Large intestine (tissue), 3 donors: ENCODE measurements around the gene ASPHD2. TPM values are rescaled to one million over a fixed set of nuclear protein-coding genes. Genes with fewer than 3 reads are reported as not detected.
A peak's percentile ranks its signal among the peaks of the same experiment; 100 is the strongest.

Source experiments
- DNase-seq, 2 donors: peaks; one replicate each; pipeline versions ENCODE4 v3.0.0 to v3.0.0-alpha.2; 2013
- H3K27ac ChIP-seq: one replicate; pipeline ENCODE4 v1.5.1; 2013; ENCODE audit warnings: low read length
- H3K27me3 ChIP-seq: 2 replicates; pipeline ENCODE4 v1.6.1; 2013; ENCODE audit warnings: low read length; ENCODE audit not compliant: control insufficient read depth, insufficient read depth
- H3K36me3 ChIP-seq: 2 replicates; pipeline ENCODE4 v1.6.1; 2013; ENCODE audit warnings: low read length; ENCODE audit not compliant: control insufficient read depth, insufficient read depth
- H3K4me1 ChIP-seq: one replicate; pipeline ENCODE4 v1.6.1; 2013; ENCODE audit warnings: low read length; ENCODE audit not compliant: control insufficient read depth, insufficient read depth
- H3K4me3 ChIP-seq: one replicate; pipeline ENCODE4 v1.5.1; 2013; ENCODE audit warnings: low read length
- H3K9me3 ChIP-seq: one replicate; pipeline ENCODE4 v1.6.1; 2013; ENCODE audit warnings: mild to moderate bottlenecking, low read depth, low read length, moderate library complexity; ENCODE audit not compliant: control insufficient read depth
- WGBS: methylation state at CpG from one replicate; pipeline ENCODE4 v1.1.5; 2013; ENCODE audit warnings: low lambda C conversion rate; ENCODE audit not compliant: insufficient coverage; 5-methylcytosine and 5-hydroxymethylcytosine counted together
- polyA plus RNA-seq: library from polyadenylated mRNA; unstranded; fragments of 120-200 nt; gene quantifications from one replicate; pipeline ENCODE4 v1.2.1, GENCODE V29; 2013

The ASPHD2 gene
- polyA plus RNA-seq, 1 donor: 0.88 TPM

- H3K36me3 ChIP-seq: no peaks in the 10 kb centered on the region
- peaks cover 40% of the 10 kb centered on the region for H3K27me3 ChIP-seq
- DNase-seq: no peak
- H3K4me1 ChIP-seq: no peaks in the 10 kb centered on the region
- WGBS: 83% methylated on average over 1 of the region's 4 CpGs
- H3K9me3 ChIP-seq: no peaks in the 10 kb centered on the region
- no peak overlapping the region for H3K4me3 ChIP-seq
- H3K27ac ChIP-seq: no peak overlapping the region
Observed at GRCh38 chr22:26416256-26416655, 12.8 kb upstream of the ASPHD2 start.

DNA sequence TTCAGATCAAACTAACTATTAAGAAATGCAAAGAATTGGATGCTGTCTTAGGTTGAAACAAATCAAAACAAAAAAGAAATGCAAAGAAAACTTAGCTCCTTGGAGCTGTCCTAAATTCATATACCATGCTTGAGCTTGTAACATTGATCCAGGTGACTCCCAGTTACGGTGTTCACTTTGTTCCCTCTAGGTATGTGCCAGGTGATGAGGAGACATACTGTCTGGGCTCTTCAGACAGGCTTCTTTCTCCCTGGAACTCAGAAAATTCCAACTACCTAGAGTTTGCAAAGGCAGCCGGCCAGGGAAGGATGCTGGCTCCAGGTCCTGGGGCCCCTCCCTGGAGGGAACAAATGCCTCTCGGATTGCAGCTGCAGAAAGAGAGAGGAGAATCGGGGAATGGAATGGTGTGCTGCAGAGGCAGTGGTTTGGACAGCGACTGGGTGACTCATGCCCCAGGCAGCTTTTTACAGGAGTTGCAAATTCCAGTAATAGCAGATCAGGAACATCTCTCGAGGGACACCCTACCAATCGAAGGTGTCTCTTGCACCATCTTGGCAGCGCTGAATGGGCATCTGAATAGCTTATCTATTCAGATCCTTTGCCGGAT is 12.3 kb upstream of the ASPHD2 start:
- no peak overlapping the region for H3K27ac ChIP-seq
- no peak overlapping the region for H3K4me3 ChIP-seq
- no peaks in the 10 kb centered on the region for H3K4me1 ChIP-seq
- H3K9me3 ChIP-seq: no peaks in the 10 kb centered on the region
- no peaks in the 10 kb centered on the region for H3K36me3 ChIP-seq
- WGBS: no CpG with 5 or more reads among the region's 9 CpGs
- DNase-seq: no peak
- H3K27me3 ChIP-seq: peaks cover 36% of the 10 kb centered on the region

GRCh38 chr22:26417406-26417805 is 11.7 kb upstream of the ASPHD2 start:
- H3K4me3 ChIP-seq: no peak overlapping the region
- WGBS: no CpG with 5 or more reads among the region's 3 CpGs
- H3K9me3 ChIP-seq: no peaks in the 10 kb centered on the region
- H3K27me3 ChIP-seq: peaks cover 31% of the 10 kb centered on the region
- H3K4me1 ChIP-seq: no peaks in the 10 kb centered on the region
- no peaks in the 10 kb centered on the region for H3K36me3 ChIP-seq
- H3K27ac ChIP-seq: no peak overlapping the region
- no peak for DNase-seq

DNA sequence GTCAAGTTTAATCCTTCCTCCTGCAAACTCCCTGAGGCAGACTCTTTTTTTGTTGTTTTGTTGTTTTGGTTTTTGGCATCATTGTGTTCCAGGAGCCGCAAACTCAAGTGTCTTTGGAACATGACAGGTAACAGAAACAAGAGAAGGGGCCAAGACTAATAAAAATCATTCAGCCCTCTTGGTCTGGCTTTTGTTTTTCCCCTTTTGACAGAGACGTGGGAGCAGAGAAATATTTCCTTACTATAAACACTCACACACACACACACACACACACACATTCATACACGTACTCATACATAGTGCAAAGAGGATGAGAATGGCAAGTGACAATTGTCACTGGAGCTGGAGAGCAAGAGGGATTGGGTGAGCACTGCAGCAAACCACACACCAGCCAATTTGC is 10.4 kb upstream of the ASPHD2 start:
- peaks cover 24% of the 10 kb centered on the region for H3K27me3 ChIP-seq
- WGBS: no CpG with 5 or more reads among the region's 3 CpGs

GRCh38 chr22:26426924-26427323 is 2.1 kb upstream of the ASPHD2 start:
- H3K4me3 ChIP-seq: no peak overlapping the region
- H3K9me3 ChIP-seq: no peaks in the 10 kb centered on the region
- DNase-seq: no peak
- no peaks in the 10 kb centered on the region for H3K36me3 ChIP-seq
- H3K4me1 ChIP-seq: peaks cover 7% of the 10 kb centered on the region
- peaks cover 28% of the 10 kb centered on the region for H3K27me3 ChIP-seq
- no peak overlapping the region for H3K27ac ChIP-seq

More for the DNA sequence above, 10.4 kb upstream of the ASPHD2 start:
- no peaks in the 10 kb centered on the region for H3K4me1 ChIP-seq
- H3K36me3 ChIP-seq: no peaks in the 10 kb centered on the region
- H3K4me3 ChIP-seq: no peak overlapping the region
- DNase-seq: no peak
- H3K9me3 ChIP-seq: no peaks in the 10 kb centered on the region
- H3K27ac ChIP-seq: no peak overlapping the region

DNA sequence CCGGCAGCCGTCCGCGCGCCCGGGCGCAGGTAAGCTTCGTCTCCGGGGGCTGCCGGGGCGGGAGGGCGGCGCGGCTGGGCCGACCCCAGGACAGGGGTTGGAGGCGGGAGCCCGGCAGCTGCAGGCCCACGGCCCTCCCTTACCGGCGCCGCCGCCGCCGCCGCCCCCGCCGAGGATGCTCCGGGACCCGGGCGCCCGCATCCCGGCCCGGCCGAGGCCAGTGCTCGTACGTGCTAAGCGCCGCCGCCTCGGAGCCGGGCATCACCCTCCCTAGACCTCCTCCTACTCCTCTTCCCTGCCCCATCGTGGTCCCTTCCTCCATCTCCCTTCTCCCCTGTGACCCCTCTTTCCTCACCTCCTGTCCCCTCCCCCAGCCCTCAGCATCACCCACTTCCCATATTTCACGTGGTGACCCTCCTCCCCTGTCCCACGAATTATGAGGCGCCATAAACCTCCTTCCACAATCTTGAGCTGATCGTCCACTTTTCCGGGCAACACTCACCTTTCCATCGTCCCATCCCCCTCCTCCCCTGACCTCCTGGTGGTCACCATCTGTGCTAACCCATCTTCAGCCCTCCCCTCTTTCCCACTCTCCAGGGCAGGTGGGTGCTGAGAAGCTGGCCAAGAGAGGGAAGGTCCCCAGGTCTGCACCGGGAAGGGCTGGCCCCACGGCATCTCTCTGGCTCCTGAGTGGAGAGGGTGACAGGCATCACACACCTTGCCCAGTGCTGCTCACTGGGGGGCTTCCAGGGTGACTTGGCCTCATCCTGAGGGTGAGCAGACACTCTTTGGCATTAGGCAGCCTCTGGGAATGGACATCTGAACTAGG is 612 bp downstream of the ASPHD2 start:
- 4% methylated on average over 4 of the region's 50 CpGs for WGBS
- Histone ChIP-seq H3K9me3 (no peaks in the 10 kb centered on the region), H3K4me3 (peak overlapping the region; percentile 13), H3K36me3 (no peaks in the 10 kb centered on the region), H3K27me3 (peaks cover 31% of the 10 kb centered on the region), H3K4me1 (peaks cover 7% of the 10 kb centered on the region), H3K27ac (no peak overlapping the region)
- no peak for DNase-seq

- Histone ChIP-seq H3K4me1 (peaks cover 7% of the 10 kb centered on the region), H3K36me3 (no peaks in the 10 kb centered on the region), H3K9me3 (no peaks in the 10 kb centered on the region), H3K27me3 (peaks cover 31% of the 10 kb centered on the region), H3K27ac (no peak overlapping the region), H3K4me3 (no peak overlapping the region)
- no peak for DNase-seq
- no CpG with 5 or more reads among the region's 2 CpGs for WGBS
Observed at GRCh38 chr22:26430600-26430999, 1.5 kb downstream of the ASPHD2 start.

- no peaks in the 10 kb centered on the region for H3K36me3 ChIP-seq
- no peak overlapping the region for H3K27ac ChIP-seq
- no peaks in the 10 kb centered on the region for H3K9me3 ChIP-seq
- peaks cover 7% of the 10 kb centered on the region for H3K4me1 ChIP-seq
- peaks cover 31% of the 10 kb centered on the region for H3K27me3 ChIP-seq
- no peak for DNase-seq
- no CpG with 5 or more reads among the region's 13 CpGs for whole genome bisulfite sequencing
- H3K4me3 ChIP-seq: no peak overlapping the region
Observed at GRCh38 chr22:26431261-26431995, 2.4 kb downstream of the ASPHD2 start.

GRCh38 chr22:26432619-26433311 is 3.7 kb downstream of the ASPHD2 start:
- WGBS: no CpG with 5 or more reads among the region's 3 CpGs
- H3K27ac ChIP-seq: no peak overlapping the region
- no peaks in the 10 kb centered on the region for H3K9me3 ChIP-seq
- no peak for DNase-seq
- no peaks in the 10 kb centered on the region for H3K36me3 ChIP-seq
- no peak overlapping the region for H3K4me3 ChIP-seq
- H3K4me1 ChIP-seq: peaks cover 7% of the 10 kb centered on the region
- H3K27me3 ChIP-seq: peaks cover 29% of the 10 kb centered on the region

- Histone ChIP-seq H3K9me3 (no peaks in the 10 kb centered on the region), H3K27ac (no peak overlapping the region), H3K36me3 (no peaks in the 10 kb centered on the region), H3K4me3 (no peak overlapping the region), H3K27me3 (peaks cover 23% of the 10 kb centered on the region), H3K4me1 (peaks cover 2% of the 10 kb centered on the region)
- 100% methylated on average over 4 of the region's 25 CpGs for WGBS
- DNase-seq: no peak
Observed at GRCh38 chr22:26433805-26434204, 4.7 kb downstream of the ASPHD2 start.
